K562 (cell line): ENCODE data around the gene S100A2. TPM values are rescaled to one million over a fixed set of nuclear protein-coding genes. Genes with fewer than 3 reads are reported as not detected.

Source experiments
- ATAC-seq: fragments of 200-7000 bp; cut with Tn5 transposase; 3 replicates; pipeline ENCODE4 v1.9.1; 2020; ENCODE audit warnings: moderate library complexity
- BruUV-seq: library from RNA; stranded (reverse); fragments of 400-500 nt; replicated peaks from 2 replicates; lab custom pipeline; 2021; lab: Mats Ljungman, UMichigan
- CTCF ChIA-PET: fragments of 300-600 bp; formaldehyde crosslinking; extraction: SDS; loops from one replicate; lab custom pipeline; 2021; ENCODE audit warnings: low intra/inter-chr PET ratio; lab: Yijun Ruan, JAX
- POLR2A ChIA-PET: fragments of 300-600, 350-650 bp; sonication (Branson Sonifier 250); formaldehyde crosslinking; extraction: SDS; loops from one replicate; lab custom pipeline; 2021; ENCODE audit warnings: antibody characterized with exemption, inconsistent platforms; lab: Yijun Ruan, JAX
- DNase-seq, 4 experiments: peaks; one replicate each; pipeline versions ENCODE4 v3.0.0 to v3.0.0-alpha.2; 2011 to 2018; ENCODE audit warnings: low spot score in 3 of 4, mixed read lengths in 3 of 4; ENCODE audit errors: extremely low read depth in 1 of 4
- FAIRE-seq: peaks from 2 replicates; lab custom pipeline; 2011; peaks lifted over from hg19 to GRCh38; lab: Jason Lieb, UNC
- H2AFZ ChIP-seq: 2 replicates; pipeline ENCODE4 v1.6.0; 2011; ENCODE audit warnings: low read depth, low read length, control low read depth, inconsistent platforms
- H3K27ac ChIP-seq: fragments of 200-600 bp; 3 replicates; pipeline ENCODE4 v1.8.0; 2011; ENCODE audit warnings: low read depth, mild to moderate bottlenecking, control low read depth, inconsistent platforms, low read length, moderate library complexity, mixed read lengths; ENCODE audit errors: extremely low read depth
- H3K27me3 ChIP-seq, 2 experiments: fragments of 300-600 bp in 1 of 2; 2 replicates in 1 of 2; 3 replicates in 1 of 2; pipeline versions ENCODE4 v1.6.0 to v1.8.0; 2011; ENCODE audit warnings: inconsistent platforms in 2 of 2, low read length in 2 of 2, mild to moderate bottlenecking in 1 of 2, mixed read lengths in 1 of 2, moderate library complexity in 1 of 2; ENCODE audit not compliant: control insufficient read depth in 2 of 2, insufficient read depth in 2 of 2
- H3K36me3 ChIP-seq: fragments of 300-600 bp; 3 replicates; pipeline ENCODE4 v1.8.0; 2011; ENCODE audit warnings: mild to moderate bottlenecking, low read length, inconsistent platforms; ENCODE audit not compliant: control insufficient read depth, insufficient read depth
- H3K4me1 ChIP-seq, 2 experiments: fragments of 200-600 bp in 1 of 2; replicated peaks in 1 of 2; 2 replicates in 1 of 2; 3 replicates in 1 of 2; pipeline versions ENCODE4 v1.5.1 to v1.8.0; 2011; ENCODE audit warnings: inconsistent platforms in 2 of 2, low read length in 2 of 2, mild to moderate bottlenecking in 1 of 2, mixed read lengths in 1 of 2, moderate library complexity in 1 of 2; ENCODE audit not compliant: control insufficient read depth in 2 of 2, insufficient read depth in 2 of 2
- H3K4me2 ChIP-seq: 2 replicates; pipeline ENCODE4 v1.6.1; 2011; ENCODE audit warnings: low read length, control low read depth, inconsistent platforms, mixed read lengths; ENCODE audit not compliant: insufficient read depth
- H3K4me3 ChIP-seq: fragments of 200-600 bp; sonication (generic), shearing (Covaris generic); 2 replicates; pipeline ENCODE4 v1.5.1; 2016; ENCODE audit warnings: control low read depth, inconsistent platforms
- H3K79me2 ChIP-seq: fragments of 200-600 bp; 3 replicates; pipeline ENCODE4 v1.8.0; 2011; ENCODE audit warnings: low read length, inconsistent platforms; ENCODE audit not compliant: control insufficient read depth, insufficient read depth
- H3K9ac ChIP-seq, 2 experiments: 2 replicates each; pipeline versions ENCODE4 v1.6.0 to v1.6.1; 2011; ENCODE audit warnings: low read depth in 2 of 2, low read length in 2 of 2, control low read depth in 1 of 2, inconsistent platforms in 1 of 2, mild to moderate bottlenecking in 1 of 2, mixed read lengths in 1 of 2; ENCODE audit not compliant: insufficient read depth in 1 of 2
- H3K9me1 ChIP-seq: one replicate; pipeline ENCODE4 v1.6.0; 2011; ENCODE audit warnings: inconsistent platforms, mild to moderate bottlenecking, low read length, moderate library complexity; ENCODE audit not compliant: control insufficient read depth, insufficient read depth
- H3K9me3 ChIP-seq: replicated peaks from 2 replicates; pipeline ENCODE4 v1.5.1; 2011; ENCODE audit warnings: low read depth, low read length, inconsistent platforms; ENCODE audit not compliant: control insufficient read depth, insufficient read depth
- H4K20me1 ChIP-seq: replicated peaks from 2 replicates; pipeline ENCODE4 v1.6.1; 2011; ENCODE audit warnings: low read length, inconsistent platforms, mixed read lengths; ENCODE audit not compliant: control insufficient read depth, insufficient read depth
- CBX1 ChIP-seq: sonication (generic); IDR thresholded peaks from 2 replicates; pipeline ENCODE4 v1.6.1; 2016; ENCODE audit warnings: antibody characterized with exemption, low read depth, mild to moderate bottlenecking
- ZBTB7A ChIP-seq: IDR thresholded peaks from 2 replicates; pipeline ENCODE4 v1.6.1; 2011; ENCODE audit warnings: low read depth, mild to moderate bottlenecking, low read length, moderate library complexity, borderline replicate concordance; ENCODE audit not compliant: control insufficient read depth
- ZNF143 ChIP-seq: sonication (generic); formaldehyde crosslinking; IDR thresholded peaks from 2 replicates; pipeline ENCODE4 v1.9.0; 2022; ENCODE audit warnings: mild to moderate bottlenecking, missing genetic modification reagents
- WGBS: fragments of 100-300 bp; shearing (Covaris generic); methylation state at CpG from one replicate; pipeline ENCODE4 v1.1.6; 2016; ENCODE audit warnings: low coverage, mixed read lengths; ENCODE audit not compliant: insufficient coverage; ENCODE audit errors: missing lambda C conversion rate; 5-methylcytosine and 5-hydroxymethylcytosine counted together
- in situ Hi-C: fragments of 300-500 bp; cut with MboI; formaldehyde crosslinking; loops from 4 replicates; pipeline ENCODE4 v1.15.0; 2018; ENCODE audit warnings: inconsistent platforms, mixed read lengths
- intact Hi-C: fragments of 100-400 bp; cut with micrococcal nuclease; formaldehyde crosslinking; loops from 2 replicates; pipeline ENCODE4 v1.14.2; 2022
- polyA plus RNA-seq, 8 experiments: library from polyadenylated mRNA; depleted of rRNA in 4 of 8; stranded (reverse) in 5 of 8; unstranded in 3 of 8; fragments of >200 nt; fragmentation: Nextera tagmentation in 2 of 8; fragmentation: Illumina TruSeq in 1 of 8; extraction: Ambion mirVana in 2 of 8; extraction: Trizol in 1 of 8; gene quantifications; 2 replicates each; pipeline versions ENCODE4 v1.2.1 to v1.2.3, GENCODE V29; 2011 to 2014; ENCODE audit warnings: inconsistent platforms in 1 of 8, missing spikeins in 1 of 8
- total RNA-seq, 7 experiments: library from RNA; depleted of rRNA in 6 of 7; stranded (reverse); fragments of >200 nt in 6 of 7; fragmentation: Illumina TruSeq in 2 of 7; extraction: Trizol in 2 of 7; gene quantifications; 2 replicates each; pipeline versions ENCODE4 v1.2.1 to v1.2.3, GENCODE V29; 2011 to 2021; ENCODE audit warnings: low replicate concordance in 1 of 7
- TF ChIP-seq, protein P1 (sequence below), 2 experiments: fragments of 450-650 bp; IDR thresholded peaks; 2 replicates each; pipeline ENCODE4 v1.6.1; 2018; ENCODE audit warnings: mild to moderate bottlenecking in 2 of 2, low read depth in 1 of 2; ENCODE audit not compliant: partially characterized antibody in 2 of 2

S100A2 gene
- total and polyA plus RNA-seq, 9 of the 15 experiments (the other 6 are each of a cell fraction or from before 2014, with no cell fraction given) = 0.28 to 0.65 (median 0.44) TPM; not detected in 4

GRCh38 chr1:153566414-153567371 lies 1.0 kb upstream of the S100A2 start (continued):
- TF ChIP-seq, protein P1, sequence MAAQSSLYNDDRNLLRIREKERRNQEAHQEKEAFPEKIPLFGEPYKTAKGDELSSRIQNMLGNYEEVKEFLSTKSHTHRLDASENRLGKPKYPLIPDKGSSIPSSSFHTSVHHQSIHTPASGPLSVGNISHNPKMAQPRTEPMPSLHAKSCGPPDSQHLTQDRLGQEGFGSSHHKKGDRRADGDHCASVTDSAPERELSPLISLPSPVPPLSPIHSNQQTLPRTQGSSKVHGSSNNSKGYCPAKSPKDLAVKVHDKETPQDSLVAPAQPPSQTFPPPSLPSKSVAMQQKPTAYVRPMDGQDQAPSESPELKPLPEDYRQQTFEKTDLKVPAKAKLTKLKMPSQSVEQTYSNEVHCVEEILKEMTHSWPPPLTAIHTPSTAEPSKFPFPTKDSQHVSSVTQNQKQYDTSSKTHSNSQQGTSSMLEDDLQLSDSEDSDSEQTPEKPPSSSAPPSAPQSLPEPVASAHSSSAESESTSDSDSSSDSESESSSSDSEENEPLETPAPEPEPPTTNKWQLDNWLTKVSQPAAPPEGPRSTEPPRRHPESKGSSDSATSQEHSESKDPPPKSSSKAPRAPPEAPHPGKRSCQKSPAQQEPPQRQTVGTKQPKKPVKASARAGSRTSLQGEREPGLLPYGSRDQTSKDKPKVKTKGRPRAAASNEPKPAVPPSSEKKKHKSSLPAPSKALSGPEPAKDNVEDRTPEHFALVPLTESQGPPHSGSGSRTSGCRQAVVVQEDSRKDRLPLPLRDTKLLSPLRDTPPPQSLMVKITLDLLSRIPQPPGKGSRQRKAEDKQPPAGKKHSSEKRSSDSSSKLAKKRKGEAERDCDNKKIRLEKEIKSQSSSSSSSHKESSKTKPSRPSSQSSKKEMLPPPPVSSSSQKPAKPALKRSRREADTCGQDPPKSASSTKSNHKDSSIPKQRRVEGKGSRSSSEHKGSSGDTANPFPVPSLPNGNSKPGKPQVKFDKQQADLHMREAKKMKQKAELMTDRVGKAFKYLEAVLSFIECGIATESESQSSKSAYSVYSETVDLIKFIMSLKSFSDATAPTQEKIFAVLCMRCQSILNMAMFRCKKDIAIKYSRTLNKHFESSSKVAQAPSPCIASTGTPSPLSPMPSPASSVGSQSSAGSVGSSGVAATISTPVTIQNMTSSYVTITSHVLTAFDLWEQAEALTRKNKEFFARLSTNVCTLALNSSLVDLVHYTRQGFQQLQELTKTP (IDR thresholded peaks at IDR 0.05; ENCODE audit: low read depth in 1 of 2, partially characterized antibody in 2 of 2) = peak in 1 of 2 experiments; percentile 30

DNA sequence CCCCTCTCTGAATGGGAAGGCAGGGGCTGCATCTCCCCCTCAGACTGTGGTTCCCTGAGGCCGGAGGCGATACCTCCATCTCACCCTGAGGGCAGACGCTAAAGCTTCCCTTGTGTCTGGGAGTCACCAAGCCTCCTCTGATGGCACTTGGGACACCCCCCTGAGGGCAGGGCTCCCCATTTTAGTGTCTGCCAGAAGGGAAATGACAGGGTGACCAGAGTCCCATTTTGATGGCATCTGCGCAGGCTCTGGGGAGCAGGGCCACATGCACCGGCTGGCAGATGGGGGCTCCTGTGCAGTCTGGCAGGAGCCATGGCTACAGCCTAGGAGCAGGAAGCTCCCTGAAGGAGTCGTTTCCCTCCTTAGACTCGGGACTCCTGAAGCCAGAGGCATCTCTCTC lies 1.7 kb downstream of the S100A2 start:
- intact Hi-C loops = no loop called here
- no TSS peak for BruUV-seq
- Histone ChIP-seq H3K4me1 (peaks cover 32 to 36% of the 10 kb centered on the region in 2 experiments), H3K9me1 (peaks cover 9% of the 10 kb centered on the region), H3K27ac (no peak overlapping the region), H3K79me2 (no peaks in the 10 kb centered on the region), H2AFZ (no peak overlapping the region), H3K9me3 (no peaks in the 10 kb centered on the region), H3K4me2 (no peak overlapping the region), H4K20me1 (no peaks in the 10 kb centered on the region), H3K9ac (peak overlapping the region in 1 of 2 experiments; percentile 53; a peak in 1 of 4 replicates), H3K4me3 (no peak overlapping the region), H3K36me3 (no peaks in the 10 kb centered on the region), H3K27me3 (no peaks in the 10 kb centered on the region)
- FAIRE-seq (no peak), ATAC-seq (no peak), DNase-seq (no peak)
- in situ Hi-C loops = loop anchor here (10.0 kb wide), 1 partner anchor 49 kb away; no protein-coding TSS in a partner anchor
- POLR2A ChIA-PET = interaction anchor here (0.6 to 1.7 kb wide), 3 partner anchors 10 to 1687 kb away, joined by 3 to 9 read pairs (median 3); no protein-coding TSS in a partner anchor
- CTCF ChIA-PET = no interaction called here
- 80% methylated on average over 7 of the region's 7 CpGs for WGBS
- TF ChIP-seq CBX1 (no peak), ZBTB7A (no peak), ZNF143 (CRISPR knock-in tag) (0 out of 2 replicates have a peak, but pooled peaks have one; percentile 27)
